PFSK-1 (cell line): ENCODE measurements around the gene SLC44A3.

Experiments used
- SIN3A ChIP-seq: IDR thresholded peaks from 2 replicates; pipeline ENCODE4 v1.6.1; 2012; ENCODE audit warnings: mild to moderate bottlenecking, low read length, moderate library complexity, borderline replicate concordance; ENCODE audit not compliant: insufficient read depth
- TF ChIP-seq, protein P1 (sequence below), 2 experiments: IDR thresholded peaks; 2 replicates each; pipeline versions ENCODE4 v1.6.1 to v1.8.0; 2011 to 2012; ENCODE audit warnings: low read depth in 2 of 2, low read length in 2 of 2, control low read depth in 1 of 2, inconsistent platforms in 1 of 2, mild to moderate bottlenecking in 1 of 2, moderate library complexity in 1 of 2; ENCODE audit not compliant: insufficient read depth in 1 of 2

DNA sequence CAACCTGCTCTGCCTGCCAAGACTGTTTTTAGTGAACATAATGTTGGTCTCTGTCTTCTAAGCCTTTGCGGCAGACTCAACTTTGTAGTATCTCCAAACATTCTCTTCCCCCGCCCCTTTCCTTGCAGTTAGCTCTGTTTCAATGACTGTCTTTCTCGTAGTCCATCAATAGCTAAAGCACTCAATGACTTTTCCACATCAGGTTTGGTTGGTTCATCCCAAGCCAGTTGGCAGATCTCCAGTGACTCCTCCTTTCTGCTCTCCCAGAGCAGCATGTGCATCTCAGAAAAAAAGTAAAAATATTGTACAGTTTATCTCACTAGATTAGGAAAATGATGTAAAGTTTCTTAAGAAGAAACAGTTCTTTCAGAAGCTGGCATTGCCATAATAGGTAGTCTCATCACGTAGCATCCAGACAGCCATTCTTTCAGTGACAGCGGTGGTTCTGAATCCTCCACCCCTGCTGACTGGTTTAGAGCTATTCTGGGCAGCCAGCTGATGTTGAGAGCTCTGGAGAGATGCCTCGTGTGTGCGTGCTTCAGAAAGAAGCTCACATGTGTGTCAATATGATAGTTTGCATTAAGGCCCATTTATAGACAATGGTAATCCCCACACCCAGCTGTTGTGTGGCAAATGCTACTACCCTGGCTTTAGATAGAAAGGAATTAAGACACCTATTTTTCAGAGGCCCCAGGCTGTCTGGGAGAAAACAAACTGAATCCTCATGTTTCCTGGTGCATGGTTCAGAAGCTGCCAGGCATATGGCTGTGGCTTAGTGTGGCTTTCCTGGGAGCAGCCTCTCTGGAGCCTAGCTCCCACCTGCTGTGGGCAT is 53.6 kb downstream of the SLC44A3 start:
- TF ChIP-seq, protein P1, sequence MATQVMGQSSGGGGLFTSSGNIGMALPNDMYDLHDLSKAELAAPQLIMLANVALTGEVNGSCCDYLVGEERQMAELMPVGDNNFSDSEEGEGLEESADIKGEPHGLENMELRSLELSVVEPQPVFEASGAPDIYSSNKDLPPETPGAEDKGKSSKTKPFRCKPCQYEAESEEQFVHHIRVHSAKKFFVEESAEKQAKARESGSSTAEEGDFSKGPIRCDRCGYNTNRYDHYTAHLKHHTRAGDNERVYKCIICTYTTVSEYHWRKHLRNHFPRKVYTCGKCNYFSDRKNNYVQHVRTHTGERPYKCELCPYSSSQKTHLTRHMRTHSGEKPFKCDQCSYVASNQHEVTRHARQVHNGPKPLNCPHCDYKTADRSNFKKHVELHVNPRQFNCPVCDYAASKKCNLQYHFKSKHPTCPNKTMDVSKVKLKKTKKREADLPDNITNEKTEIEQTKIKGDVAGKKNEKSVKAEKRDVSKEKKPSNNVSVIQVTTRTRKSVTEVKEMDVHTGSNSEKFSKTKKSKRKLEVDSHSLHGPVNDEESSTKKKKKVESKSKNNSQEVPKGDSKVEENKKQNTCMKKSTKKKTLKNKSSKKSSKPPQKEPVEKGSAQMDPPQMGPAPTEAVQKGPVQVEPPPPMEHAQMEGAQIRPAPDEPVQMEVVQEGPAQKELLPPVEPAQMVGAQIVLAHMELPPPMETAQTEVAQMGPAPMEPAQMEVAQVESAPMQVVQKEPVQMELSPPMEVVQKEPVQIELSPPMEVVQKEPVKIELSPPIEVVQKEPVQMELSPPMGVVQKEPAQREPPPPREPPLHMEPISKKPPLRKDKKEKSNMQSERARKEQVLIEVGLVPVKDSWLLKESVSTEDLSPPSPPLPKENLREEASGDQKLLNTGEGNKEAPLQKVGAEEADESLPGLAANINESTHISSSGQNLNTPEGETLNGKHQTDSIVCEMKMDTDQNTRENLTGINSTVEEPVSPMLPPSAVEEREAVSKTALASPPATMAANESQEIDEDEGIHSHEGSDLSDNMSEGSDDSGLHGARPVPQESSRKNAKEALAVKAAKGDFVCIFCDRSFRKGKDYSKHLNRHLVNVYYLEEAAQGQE (IDR thresholded peaks at IDR 0.05; ENCODE audit: insufficient read depth in 1 of 2, low read depth in 2 of 2, low read length in 2 of 2): no peak
- TF ChIP-seq SIN3A: no peak
